HCT116 (cell line): ENCODE results near the gene PIEZO2.

Source experiments
- CEBPB ChIP-seq: IDR thresholded peaks from 2 replicates; pipeline ENCODE4 v1.6.1; 2012; ENCODE audit warnings: low read depth
- EGR1 ChIP-seq: IDR thresholded peaks from 2 replicates; pipeline ENCODE4 v1.6.1; 2012; ENCODE audit warnings: low read depth
- EZH2 ChIP-seq: fragments of 200-600 bp; sonication (generic); IDR thresholded peaks from 2 replicates; pipeline ENCODE4 v1.6.1; 2017; ENCODE audit warnings: antibody characterized with exemption, mixed run types
- FOSL1 ChIP-seq: IDR thresholded peaks from 2 replicates; pipeline ENCODE4 v1.6.1; 2012; ENCODE audit warnings: low read depth
- MAX ChIP-seq: IDR thresholded peaks from 2 replicates; pipeline ENCODE4 v1.6.1; 2012
- POLR2A ChIP-seq: IDR thresholded peaks from 2 replicates; pipeline ENCODE4 v1.7.0; 2011; ENCODE audit warnings: borderline replicate concordance; ENCODE audit not compliant: insufficient read depth, insufficient read length; ENCODE audit errors: extremely low read depth
- POLR2AphosphoS5 ChIP-seq: IDR thresholded peaks from 2 replicates; pipeline ENCODE4 v1.6.1; 2011; ENCODE audit warnings: mild to moderate bottlenecking, low read depth, low read length, moderate library complexity
- SP1 ChIP-seq: IDR thresholded peaks from 2 replicates; pipeline ENCODE4 v1.6.1; 2012; ENCODE audit warnings: low read depth
- SRF ChIP-seq: IDR thresholded peaks from 2 replicates; pipeline ENCODE4 v1.6.1; 2012; ENCODE audit warnings: low read depth
- YY1 ChIP-seq: IDR thresholded peaks from 2 replicates; pipeline ENCODE4 v1.6.1; 2011; ENCODE audit warnings: low read length, low read depth, moderate library complexity, mild to moderate bottlenecking; ENCODE audit not compliant: insufficient replicate concordance; ENCODE audit errors: extremely low read depth
- ZNF274 ChIP-seq: fragments of 200-500 bp; sonication (Bioruptor generic); IDR thresholded peaks from 2 replicates; pipeline ENCODE4 v1.6.1; 2014; ENCODE audit warnings: mild to moderate bottlenecking, low read depth, low read length, inconsistent platforms
- TF ChIP-seq, protein P1 (sequence below), 3 experiments: fragments of 200-600 bp in 1 of 3; sonication (generic) in 1 of 3; IDR thresholded peaks in 2 of 3; conservative IDR thresholded peaks in 1 of 3; 2 replicates each; pipeline ENCODE4 v1.5.1; 2012 to 2017; ENCODE audit warnings: low read depth in 2 of 3, low read length in 2 of 3, antibody characterized with exemption in 1 of 3, borderline replicate concordance in 1 of 3, control low read depth in 1 of 3, mild to moderate bottlenecking in 1 of 3, mixed read lengths in 1 of 3, mixed run types in 1 of 3, moderate library complexity in 1 of 3; ENCODE audit not compliant: insufficient read depth in 1 of 3

DNA sequence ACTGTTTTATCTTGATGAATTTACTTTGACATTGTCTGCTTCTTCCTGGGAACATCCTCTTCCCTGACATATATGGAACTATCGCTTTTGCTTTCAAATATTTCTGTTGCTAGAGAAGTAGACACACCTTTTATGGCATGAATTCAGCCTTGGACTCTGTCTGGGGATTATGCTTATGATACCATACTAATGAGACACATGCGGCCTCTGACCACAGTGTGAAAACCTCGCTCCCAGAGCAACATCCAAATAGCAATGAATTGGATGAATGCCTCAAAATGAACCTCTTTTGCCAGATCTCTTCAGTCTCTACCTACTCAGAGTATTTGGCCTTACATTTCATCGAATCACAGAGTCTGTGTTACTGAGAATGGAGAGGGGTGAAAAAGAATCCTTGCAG lies 70.9 kb downstream of the PIEZO2 start:
- TF ChIP-seq EZH2 (no peak), POLR2A (no peak), POLR2AphosphoS5 (no peak), ZNF274 (no peak), MAX (no peak), SRF (no peak), CEBPB (no peak), EGR1 (no peak), YY1 (no peak), FOSL1 (no peak), SP1 (no peak)
- TF ChIP-seq, protein P1, sequence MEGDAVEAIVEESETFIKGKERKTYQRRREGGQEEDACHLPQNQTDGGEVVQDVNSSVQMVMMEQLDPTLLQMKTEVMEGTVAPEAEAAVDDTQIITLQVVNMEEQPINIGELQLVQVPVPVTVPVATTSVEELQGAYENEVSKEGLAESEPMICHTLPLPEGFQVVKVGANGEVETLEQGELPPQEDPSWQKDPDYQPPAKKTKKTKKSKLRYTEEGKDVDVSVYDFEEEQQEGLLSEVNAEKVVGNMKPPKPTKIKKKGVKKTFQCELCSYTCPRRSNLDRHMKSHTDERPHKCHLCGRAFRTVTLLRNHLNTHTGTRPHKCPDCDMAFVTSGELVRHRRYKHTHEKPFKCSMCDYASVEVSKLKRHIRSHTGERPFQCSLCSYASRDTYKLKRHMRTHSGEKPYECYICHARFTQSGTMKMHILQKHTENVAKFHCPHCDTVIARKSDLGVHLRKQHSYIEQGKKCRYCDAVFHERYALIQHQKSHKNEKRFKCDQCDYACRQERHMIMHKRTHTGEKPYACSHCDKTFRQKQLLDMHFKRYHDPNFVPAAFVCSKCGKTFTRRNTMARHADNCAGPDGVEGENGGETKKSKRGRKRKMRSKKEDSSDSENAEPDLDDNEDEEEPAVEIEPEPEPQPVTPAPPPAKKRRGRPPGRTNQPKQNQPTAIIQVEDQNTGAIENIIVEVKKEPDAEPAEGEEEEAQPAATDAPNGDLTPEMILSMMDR (IDR thresholded peaks at IDR 0.05 in 2 of 3, conservative IDR thresholded peaks at IDR 0.05 in 1 of 3; ENCODE audit: borderline replicate concordance in 1 of 3, insufficient read depth in 1 of 3, low read depth in 2 of 3, low read length in 2 of 3) = no peak
